MM.1S (cell line): ENCODE data around the gene MVP.

ENCODE experiments used
- DNase-seq: peaks from one replicate; pipeline ENCODE4 v3.0.0-alpha.2; 2015
- H2AFZ ChIP-seq: fragments of 300-600 bp; sonication (generic); 2 replicates; pipeline ENCODE4 v1.6.0; 2016; ENCODE audit warnings: antibody characterized with exemption, low read length
- H3F3A ChIP-seq: fragments of 300-600 bp; sonication (generic); 2 replicates; pipeline ENCODE4 v1.6.1; 2016; ENCODE audit warnings: mild to moderate bottlenecking, antibody characterized with exemption, low read length, moderate library complexity, mixed read lengths; ENCODE audit not compliant: insufficient read depth
- H3K27ac ChIP-seq: fragments of 300-600 bp; sonication (generic); 2 replicates; pipeline ENCODE4 v1.5.1; 2016; ENCODE audit warnings: mild to moderate bottlenecking, low read length
- H3K27me3 ChIP-seq: fragments of 300-600 bp; sonication (generic); replicated peaks from 2 replicates; pipeline ENCODE4 v1.6.0; 2016; ENCODE audit warnings: low read length; ENCODE audit not compliant: insufficient read depth
- H3K36me3 ChIP-seq: fragments of 300-600 bp; sonication (generic); replicated peaks from 2 replicates; pipeline ENCODE4 v1.6.1; 2016; ENCODE audit warnings: mild to moderate bottlenecking, low read length, mixed read lengths; ENCODE audit not compliant: insufficient read depth
- H3K4me1 ChIP-seq: fragments of 300-600 bp; sonication (generic); 2 replicates; pipeline ENCODE4 v1.6.1; 2016; ENCODE audit warnings: low read length, mixed read lengths
- H3K4me2 ChIP-seq: fragments of 300-600 bp; sonication (generic); 2 replicates; pipeline ENCODE4 v1.6.0; 2016; ENCODE audit warnings: low read depth, low read length
- H3K4me3 ChIP-seq: fragments of 300-600 bp; sonication (generic); 2 replicates; pipeline ENCODE4 v1.5.1; 2016; ENCODE audit warnings: low read length, mixed read lengths
- H3K79me2 ChIP-seq: fragments of 300-600 bp; sonication (generic); 2 replicates; pipeline ENCODE4 v1.6.1; 2016; ENCODE audit warnings: mixed run types, low read length, mixed read lengths
- H3K9ac ChIP-seq: fragments of 300-600 bp; sonication (generic); 2 replicates; pipeline ENCODE4 v1.6.1; 2016; ENCODE audit warnings: low read length, mixed read lengths
- H3K9me2 ChIP-seq: fragments of 300-600 bp; sonication (generic); replicated peaks from 2 replicates; pipeline ENCODE4 v1.6.1; 2016; ENCODE audit warnings: mild to moderate bottlenecking, low read length, mixed read lengths; ENCODE audit not compliant: insufficient read depth
- H3K9me3 ChIP-seq: fragments of 300-600 bp; sonication (generic); replicated peaks from 2 replicates; pipeline ENCODE4 v1.6.1; 2016; ENCODE audit warnings: mild to moderate bottlenecking, low read length, mixed read lengths; ENCODE audit not compliant: insufficient read depth
- H4K20me1 ChIP-seq: fragments of 300-600 bp; sonication (generic); 2 replicates; pipeline ENCODE4 v1.6.1; 2016; ENCODE audit warnings: mild to moderate bottlenecking, low read length, moderate library complexity, mixed read lengths; ENCODE audit not compliant: insufficient read depth
- EZH2 ChIP-seq: fragments of 300-600 bp; sonication (generic); optimal IDR thresholded peaks from 2 replicates; pipeline ENCODE3; 2017; ENCODE audit warnings: low read depth, mild to moderate bottlenecking, antibody characterized with exemption, low read length, mixed read lengths
- EZH2phosphoT487 ChIP-seq: fragments of 300-600 bp; sonication (generic); IDR thresholded peaks from 2 replicates; pipeline ENCODE4 v1.6.1; 2018; ENCODE audit warnings: antibody characterized with exemption, low read length
- TF ChIP-seq, protein P1 (sequence below): fragments of 300-600 bp; sonication (generic); IDR thresholded peaks from 2 replicates; pipeline ENCODE4 v1.5.1; 2016; ENCODE audit warnings: antibody characterized with exemption, low read length, mixed read lengths

The MVP gene

DNA sequence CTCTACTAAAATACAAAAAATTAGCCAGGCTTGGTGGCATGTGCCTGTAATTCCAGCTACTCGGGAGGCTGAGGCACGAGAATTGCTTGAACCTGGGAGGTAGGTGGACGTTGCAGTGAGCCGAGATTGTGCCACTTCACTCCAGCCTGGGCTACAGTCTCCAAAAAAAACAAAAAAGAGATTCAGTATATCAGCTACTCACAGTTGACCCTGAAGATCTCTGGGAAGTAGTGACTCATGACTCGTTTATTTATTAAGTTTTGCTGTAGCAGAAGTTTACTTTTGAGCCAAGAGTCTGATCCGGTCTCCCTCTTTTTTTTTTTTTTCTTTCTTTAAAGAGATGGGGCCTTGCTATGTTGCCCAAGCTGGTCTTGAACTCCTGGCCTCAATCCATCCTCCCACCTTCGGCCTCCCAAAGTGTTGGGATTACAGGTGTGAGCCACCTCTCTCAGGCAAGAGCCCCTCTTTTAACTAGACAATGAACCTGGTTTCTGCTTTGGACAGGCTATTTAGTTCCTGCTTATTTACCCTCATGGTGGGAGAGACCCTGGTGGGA lies 4.4 kb downstream of the MVP start:
- Histone ChIP-seq H3K9me3 (no peaks in the 10 kb centered on the region), H3K27ac (no peak overlapping the region; the same call in 1 of the 2 replicates), H3F3A (peaks cover 28% of the 10 kb centered on the region), H3K4me3 (no peak overlapping the region), H3K9ac (no peak overlapping the region), H3K4me2 (peak overlapping the region; percentile 36), H2AFZ (no peak overlapping the region), H3K4me1 (peaks cover 34% of the 10 kb centered on the region), H3K36me3 (no peaks in the 10 kb centered on the region), H4K20me1 (no peaks in the 10 kb centered on the region), H3K27me3 (no peaks in the 10 kb centered on the region), H3K79me2 (peaks cover 65% of the 10 kb centered on the region), H3K9me2 (no peaks in the 10 kb centered on the region)
- TF ChIP-seq EZH2phosphoT487 = no peak
- TF ChIP-seq EZH2 = no peak
- TF ChIP-seq, protein P1, sequence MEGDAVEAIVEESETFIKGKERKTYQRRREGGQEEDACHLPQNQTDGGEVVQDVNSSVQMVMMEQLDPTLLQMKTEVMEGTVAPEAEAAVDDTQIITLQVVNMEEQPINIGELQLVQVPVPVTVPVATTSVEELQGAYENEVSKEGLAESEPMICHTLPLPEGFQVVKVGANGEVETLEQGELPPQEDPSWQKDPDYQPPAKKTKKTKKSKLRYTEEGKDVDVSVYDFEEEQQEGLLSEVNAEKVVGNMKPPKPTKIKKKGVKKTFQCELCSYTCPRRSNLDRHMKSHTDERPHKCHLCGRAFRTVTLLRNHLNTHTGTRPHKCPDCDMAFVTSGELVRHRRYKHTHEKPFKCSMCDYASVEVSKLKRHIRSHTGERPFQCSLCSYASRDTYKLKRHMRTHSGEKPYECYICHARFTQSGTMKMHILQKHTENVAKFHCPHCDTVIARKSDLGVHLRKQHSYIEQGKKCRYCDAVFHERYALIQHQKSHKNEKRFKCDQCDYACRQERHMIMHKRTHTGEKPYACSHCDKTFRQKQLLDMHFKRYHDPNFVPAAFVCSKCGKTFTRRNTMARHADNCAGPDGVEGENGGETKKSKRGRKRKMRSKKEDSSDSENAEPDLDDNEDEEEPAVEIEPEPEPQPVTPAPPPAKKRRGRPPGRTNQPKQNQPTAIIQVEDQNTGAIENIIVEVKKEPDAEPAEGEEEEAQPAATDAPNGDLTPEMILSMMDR = no peak
- DNase-seq = no peak

DNA sequence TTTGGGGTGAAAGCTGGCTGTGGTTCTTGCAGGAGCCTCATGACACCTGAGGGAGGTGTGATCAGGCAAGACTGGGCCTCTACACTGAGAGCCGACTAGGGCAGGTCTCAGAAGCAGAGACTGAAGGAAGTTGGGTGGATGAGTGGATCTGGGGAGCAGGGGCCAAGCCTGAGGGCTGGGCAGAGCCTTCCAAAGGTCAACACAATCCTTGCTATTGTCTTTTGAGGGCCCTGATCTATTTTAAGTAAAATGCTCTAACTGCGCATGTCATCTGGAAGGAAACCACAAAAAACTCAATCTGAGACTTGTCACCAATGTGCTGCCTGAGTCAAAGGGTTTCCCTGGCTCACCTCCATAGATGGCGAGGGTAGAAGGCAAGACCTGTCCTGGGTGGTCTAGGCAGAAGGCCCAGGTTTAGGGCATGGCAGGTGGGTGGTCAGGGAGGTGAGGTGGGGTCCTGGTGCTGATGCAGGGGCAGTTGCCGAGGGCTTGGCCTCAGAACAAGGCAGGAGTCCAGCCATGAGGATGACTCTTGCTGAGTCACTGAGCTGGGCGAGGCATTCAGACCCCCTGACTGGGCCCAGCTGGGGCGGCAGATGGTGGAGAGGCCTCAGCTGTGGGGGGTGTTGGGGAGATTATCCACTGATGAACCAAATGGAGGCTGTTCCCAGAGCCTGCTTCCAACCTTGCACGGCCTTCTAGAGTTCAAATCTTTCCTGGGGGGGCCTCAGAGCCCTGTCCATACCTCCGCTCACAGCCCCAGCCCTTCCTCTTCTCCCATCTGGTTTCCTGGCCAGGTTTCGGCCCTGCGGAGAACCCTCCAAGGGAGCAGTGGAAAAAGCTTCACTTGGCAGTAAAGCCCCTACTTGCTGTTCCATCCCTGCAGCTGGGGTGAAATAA lies 5.1 kb downstream of the MVP start:
- Histone ChIP-seq H3K9ac (no peak overlapping the region), H3K27ac (no peak overlapping the region; the same call in 1 of the 2 replicates), H3K9me2 (no peaks in the 10 kb centered on the region), H3F3A (peaks cover 20% of the 10 kb centered on the region), H3K4me3 (no peak overlapping the region), H3K79me2 (peaks cover 64% of the 10 kb centered on the region), H3K36me3 (no peaks in the 10 kb centered on the region), H3K4me1 (peaks cover 30% of the 10 kb centered on the region), H2AFZ (no peak overlapping the region), H3K9me3 (no peaks in the 10 kb centered on the region), H3K27me3 (no peaks in the 10 kb centered on the region), H4K20me1 (no peaks in the 10 kb centered on the region), H3K4me2 (peak overlapping the region; percentile 36)
- DNase-seq = peak; percentile 51
- TF ChIP-seq, protein P1 = no peak
- TF ChIP-seq EZH2phosphoT487 = no peak
- no peak for TF ChIP-seq EZH2

DNA sequence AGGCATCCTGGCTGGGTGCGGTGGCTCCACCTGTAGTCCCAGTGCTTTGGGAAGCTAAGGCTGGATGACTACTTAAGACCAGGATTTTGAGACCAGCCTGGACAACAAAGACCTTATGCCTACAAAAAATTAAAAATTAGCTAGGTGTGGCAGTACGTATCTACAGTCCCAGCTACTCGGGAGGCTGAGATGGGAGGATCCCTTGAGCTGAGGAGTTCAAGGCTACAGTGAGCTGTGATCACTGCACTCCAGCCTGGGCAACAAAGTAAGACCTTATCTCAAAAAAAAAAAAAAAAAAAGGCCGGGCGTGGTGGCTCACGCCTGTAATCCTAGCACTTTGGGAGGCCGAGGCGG lies 6.1 kb downstream of the MVP start:
- Histone ChIP-seq H3K4me2 (no peak overlapping the region), H2AFZ (no peak overlapping the region), H4K20me1 (no peaks in the 10 kb centered on the region), H3K4me1 (peaks cover 26% of the 10 kb centered on the region), H3K27me3 (no peaks in the 10 kb centered on the region), H3K9me3 (no peaks in the 10 kb centered on the region), H3F3A (peaks cover 11% of the 10 kb centered on the region), H3K9me2 (no peaks in the 10 kb centered on the region), H3K36me3 (no peaks in the 10 kb centered on the region), H3K79me2 (peaks cover 55% of the 10 kb centered on the region), H3K9ac (no peak overlapping the region), H3K4me3 (no peak overlapping the region), H3K27ac (no peak overlapping the region)
- TF ChIP-seq EZH2phosphoT487 (no peak), EZH2 (no peak)
- TF ChIP-seq, protein P1 = no peak
- DNase-seq = no peak
